Activated CD8-positive, alpha-beta T cell treated with anti-CD3 and anti-CD28 coated beads for 36 hours (primary cell): ENCODE measurements around the gene AOAH. TPM values are rescaled to one million over a fixed set of nuclear protein-coding genes. Genes with fewer than 3 reads are reported as not detected.
"Not testable (repeated sequence)": the region's sequence is repeated elsewhere in the genome, so short reads cannot be mapped to it uniquely, and the experiment has no call there.

ENCODE experiments used
- ATAC-seq: fragments of 200-7000 bp; cut with Tn5 transposase; one replicate; pipeline ENCODE4 v1.10.0; 2021; ENCODE audit warnings: mild to moderate bottlenecking, moderate library complexity
- CTCF ChIA-PET: fragments of 350-600 bp; sonication (Branson Sonifier 250); formaldehyde crosslinking; loops from one replicate; lab custom pipeline; 2021; ENCODE audit warnings: antibody characterized with exemption; lab: Charles Lee
- POLR2A ChIA-PET: fragments of 350-600 bp; sonication (Branson Sonifier 250); formaldehyde crosslinking; loops from one replicate; lab custom pipeline; 2021; ENCODE audit warnings: antibody characterized with exemption; lab: Charles Lee
- DNase-seq: peaks from one replicate; pipeline ENCODE4 v3.0.0-alpha.2; 2020
- H3K27ac Mint-ChIP-seq: one replicate; pipeline ENCODE4 v1.8.0; 2021; ENCODE audit warnings: mild to moderate bottlenecking, mixed read lengths
- H3K27me3 Mint-ChIP-seq: one replicate; pipeline ENCODE4 v1.8.0; 2021; ENCODE audit warnings: mixed read lengths
- H3K36me3 Mint-ChIP-seq: one replicate; pipeline ENCODE4 v1.8.0; 2021; ENCODE audit warnings: low read depth, mixed read lengths
- H3K4me1 Mint-ChIP-seq: one replicate; pipeline ENCODE4 v1.8.0; 2021; ENCODE audit warnings: low read depth, mixed read lengths
- H3K4me3 Mint-ChIP-seq: one replicate; pipeline ENCODE4 v1.8.0; 2021; ENCODE audit warnings: mild to moderate bottlenecking, moderate library complexity, mixed read lengths
- H3K9me3 Mint-ChIP-seq: one replicate; pipeline ENCODE4 v1.8.0; 2021; ENCODE audit warnings: mixed read lengths
- CTCF ChIP-seq: fragments of 200-600 bp; IDR thresholded peaks from one replicate; pipeline ENCODE4 v1.8.0; 2022; ENCODE audit warnings: antibody characterized with exemption, mild to moderate bottlenecking
- intact Hi-C: fragments of 100-400 bp; cut with micrococcal nuclease; formaldehyde crosslinking; loops from one replicate; pipeline ENCODE4 v1.10.0; 2022
- total RNA-seq, 2 experiments: library from RNA; stranded (reverse); gene quantifications; one replicate each; pipeline ENCODE4 v1.2.3, GENCODE V29; 2021

The AOAH gene
- total RNA-seq, 2 experiments from 2014 or later: 10.4 to 17.1 TPM

- POLR2A ChIA-PET: interaction anchor here (0.9 to 1.1 kb wide), 2 partner anchors 9 to 694 kb away, joined by 3 to 4 read pairs; no protein-coding TSS in a partner anchor
- Mint-ChIP-seq H3K36me3 (no peaks in the 10 kb centered on the region), H3K4me1 (no peaks in the 10 kb centered on the region), H3K4me3 (no peak overlapping the region), H3K9me3 (no peaks in the 10 kb centered on the region), H3K27ac (no peak overlapping the region), H3K27me3 (no peaks in the 10 kb centered on the region)
- ATAC-seq (peak; percentile 79), DNase-seq (peak; percentile 46)
- peak; percentile 82 for TF ChIP-seq CTCF
- intact Hi-C loops: loop anchor here (5.0 to 10.0 kb wide), 4 partner anchors 184 to 714 kb away; no protein-coding TSS in a partner anchor
- CTCF ChIA-PET: interaction anchor here (0.6 to 7.8 kb wide), 46 partner anchors 9 to 857 kb away, joined by 3 to 93 read pairs (median 4); no protein-coding TSS in a partner anchor
Measured at GRCh38 chr7:36487756-36488336, 236.4 kb downstream of the AOAH start.

- TF ChIP-seq CTCF: no peak
Measured at GRCh38 chr7:36486336-36486735, 238.0 kb downstream of the AOAH start.

GRCh38 chr7:36484265-36484664, 240.0 kb downstream of the AOAH start:
- H3K27me3 Mint-ChIP-seq: no peaks in the 10 kb centered on the region
- ATAC-seq: no peak
- no peak overlapping the region for H3K4me3 Mint-ChIP-seq
- CTCF ChIA-PET: interaction anchor here (0.6 to 1.0 kb wide), 2 partner anchors 544 to 697 kb away, joined by 3 read pairs; no protein-coding TSS in a partner anchor
- H3K27ac Mint-ChIP-seq: no peak overlapping the region
- no peaks in the 10 kb centered on the region for H3K36me3 Mint-ChIP-seq
- POLR2A ChIA-PET: no interaction called here
- peaks cover 9% of the 10 kb centered on the region for H3K4me1 Mint-ChIP-seq
- intact Hi-C loops: loop anchor here (10.0 kb wide), 1 partner anchor 501 kb away; no protein-coding TSS in a partner anchor
- DNase-seq: no peak
- peaks cover 12% of the 10 kb centered on the region for H3K9me3 Mint-ChIP-seq
- TF ChIP-seq CTCF: no peak

More at GRCh38 chr7:36486336-36486735, 238.0 kb downstream of the AOAH start:
- no peak overlapping the region for H3K27ac Mint-ChIP-seq
- ATAC-seq: no peak
- peaks cover 4% of the 10 kb centered on the region for H3K4me1 Mint-ChIP-seq
- no peak overlapping the region for H3K4me3 Mint-ChIP-seq
- no peaks in the 10 kb centered on the region for H3K27me3 Mint-ChIP-seq
- H3K9me3 Mint-ChIP-seq: peaks cover 1% of the 10 kb centered on the region
- no peaks in the 10 kb centered on the region for H3K36me3 Mint-ChIP-seq
- POLR2A ChIA-PET: no interaction called here
- intact Hi-C loops: loop anchor here (5.0 to 10.0 kb wide), 4 partner anchors 186 to 716 kb away; no protein-coding TSS in a partner anchor
- no peak for DNase-seq
- CTCF ChIA-PET: interaction anchor here (1.5 to 7.8 kb wide), 5 partner anchors 11 to 719 kb away, joined by 4 to 93 read pairs (median 11); no protein-coding TSS in a partner anchor

GRCh38 chr7:36483853-36484252, 240.4 kb downstream of the AOAH start:
- H3K27ac Mint-ChIP-seq, POLR2A ChIA-PET, H3K4me3 Mint-ChIP-seq, ATAC-seq, DNase-seq, H3K4me1 Mint-ChIP-seq, H3K27me3 Mint-ChIP-seq, H3K36me3 Mint-ChIP-seq: not testable (repeated sequence)
- H3K9me3 Mint-ChIP-seq: peaks cover 16% of the 10 kb centered on the region
- CTCF ChIA-PET: interaction anchor here (1.2 kb wide), 1 partner anchor 187 kb away, joined by 3 read pairs; no protein-coding TSS in a partner anchor
- intact Hi-C loops: loop anchor here (10.0 kb wide), 1 partner anchor 501 kb away; no protein-coding TSS in a partner anchor

GRCh38 chr7:36478745-36479144, 245.5 kb downstream of the AOAH start:
- Mint-ChIP-seq H3K36me3 (no peaks in the 10 kb centered on the region), H3K9me3 (peaks cover 17% of the 10 kb centered on the region), H3K27me3 (no peaks in the 10 kb centered on the region), H3K4me1 (peaks cover 28% of the 10 kb centered on the region), H3K27ac (no peak overlapping the region), H3K4me3 (no peak overlapping the region)
- DNase-seq (no peak), ATAC-seq (no peak)
- TF ChIP-seq CTCF: no peak
- ChIA-PET POLR2A (interaction anchor here (0.6 to 0.8 kb wide), 2 partner anchors 9 to 248 kb away, joined by 3 to 4 read pairs; no protein-coding TSS in a partner anchor), CTCF (interaction anchor here (1.2 to 2.1 kb wide), 2 partner anchors 9 to 192 kb away, joined by 3 to 10 read pairs; no protein-coding TSS in a partner anchor)
- intact Hi-C loops: no loop called here
